H9 (cell line): Measurements from ENCODE around the gene TMEM178B. TPM values are rescaled to one million over a fixed set of nuclear protein-coding genes. Genes with fewer than 3 reads are reported as not detected.

Experiments used
- DNase-seq: peaks from one replicate; pipeline ENCODE4 v3.0.0-alpha.2; 2017
- H2AFZ ChIP-seq: one replicate; pipeline ENCODE4 v1.6.1; 2013; ENCODE audit warnings: mild to moderate bottlenecking, low read length, control low read depth, moderate library complexity
- H2AK5ac ChIP-seq: 2 replicates; pipeline ENCODE4 v1.6.1; 2013; ENCODE audit warnings: low read length, control low read depth, mixed read lengths; ENCODE audit not compliant: insufficient read length
- H2BK120ac ChIP-seq: one replicate; pipeline ENCODE4 v1.6.1; 2013; ENCODE audit warnings: low read depth, mild to moderate bottlenecking, low read length, control low read depth, inconsistent platforms; ENCODE audit not compliant: poor library complexity, severe bottlenecking
- H2BK12ac ChIP-seq: 2 replicates; pipeline ENCODE4 v1.6.1; 2013; ENCODE audit warnings: low read length, control low read depth, mixed read lengths, low read depth; ENCODE audit not compliant: insufficient read length
- H2BK15ac ChIP-seq: 2 replicates; pipeline ENCODE4 v1.6.1; 2013; ENCODE audit warnings: low read depth, low read length, control low read depth
- H2BK20ac ChIP-seq: one replicate; pipeline ENCODE4 v1.6.1; 2013; ENCODE audit warnings: low read depth, mild to moderate bottlenecking, low read length, control low read depth, inconsistent platforms; ENCODE audit not compliant: poor library complexity, severe bottlenecking
- H2BK5ac ChIP-seq: 2 replicates; pipeline ENCODE4 v1.6.1; 2013; ENCODE audit warnings: low read length, control low read depth, mixed read lengths; ENCODE audit not compliant: insufficient read length
- H3K14ac ChIP-seq: 2 replicates; pipeline ENCODE4 v1.6.1; 2013; ENCODE audit warnings: low read length, control low read depth; ENCODE audit not compliant: insufficient read depth
- H3K18ac ChIP-seq: 2 replicates; pipeline ENCODE4 v1.6.1; 2013; ENCODE audit warnings: low read depth, mild to moderate bottlenecking, mixed read lengths, low read length, control low read depth; ENCODE audit not compliant: insufficient read length
- H3K23ac ChIP-seq: 2 replicates; pipeline ENCODE4 v1.6.1; 2013; ENCODE audit warnings: low read length, control low read depth, mixed read lengths, low read depth; ENCODE audit not compliant: insufficient read length
- H3K23me2 ChIP-seq: 2 replicates; pipeline ENCODE4 v1.6.1; 2013; ENCODE audit warnings: low read depth, mild to moderate bottlenecking, mixed read lengths, low read length, control low read depth; ENCODE audit not compliant: insufficient read length, poor library complexity, severe bottlenecking
- H3K27ac ChIP-seq: 2 replicates; pipeline ENCODE4 v1.5.1; 2013; ENCODE audit warnings: low read length, control low read depth, mixed read lengths, low read depth; ENCODE audit not compliant: insufficient read length
- H3K27me3 ChIP-seq: 2 replicates; pipeline ENCODE4 v1.6.1; 2013; ENCODE audit warnings: low read length, control low read depth, inconsistent platforms; ENCODE audit not compliant: insufficient read depth
- H3K4ac ChIP-seq: 2 replicates; pipeline ENCODE4 v1.6.1; 2013; ENCODE audit warnings: low read depth, mild to moderate bottlenecking, control low read depth, inconsistent platforms, low read length, moderate library complexity
- H3K4me1 ChIP-seq: 2 replicates; pipeline ENCODE4 v1.6.1; 2013; ENCODE audit warnings: low read length, control low read depth, inconsistent platforms; ENCODE audit not compliant: insufficient read depth
- H3K4me2 ChIP-seq: 2 replicates; pipeline ENCODE4 v1.6.1; 2013; ENCODE audit warnings: low read length, control low read depth, mixed read lengths; ENCODE audit not compliant: insufficient read length, insufficient read depth
- H3K56ac ChIP-seq: 2 replicates; pipeline ENCODE4 v1.6.1; 2013; ENCODE audit warnings: low read depth, mild to moderate bottlenecking, mixed read lengths, low read length, control low read depth; ENCODE audit not compliant: insufficient read length
- H3K79me1 ChIP-seq: 2 replicates; pipeline ENCODE4 v1.6.1; 2013; ENCODE audit warnings: low read depth, mild to moderate bottlenecking, moderate library complexity, low read length, control low read depth, inconsistent platforms; ENCODE audit not compliant: insufficient read depth, poor library complexity, severe bottlenecking
- H3K79me2 ChIP-seq: 2 replicates; pipeline ENCODE4 v1.6.1; 2013; ENCODE audit warnings: low read length, control low read depth, inconsistent platforms; ENCODE audit not compliant: insufficient read depth
- H3K9ac ChIP-seq: 2 replicates; pipeline ENCODE4 v1.6.1; 2013; ENCODE audit warnings: low read length, control low read depth, mixed read lengths; ENCODE audit not compliant: insufficient read length; ENCODE audit errors: extremely low read depth
- H3K9me3 ChIP-seq: one replicate; pipeline ENCODE4 v1.6.1; 2013; ENCODE audit warnings: low read depth, low read length, inconsistent platforms; ENCODE audit not compliant: control insufficient read depth
- H3T11ph ChIP-seq: one replicate; pipeline ENCODE4 v1.6.1; 2013; ENCODE audit warnings: mild to moderate bottlenecking, low read length, control low read depth, inconsistent platforms
- H4K20me1 ChIP-seq: one replicate; pipeline ENCODE4 v1.6.1; 2013; ENCODE audit not compliant: control insufficient read depth, insufficient read length, insufficient read depth
- H4K5ac ChIP-seq: 2 replicates; pipeline ENCODE4 v1.6.1; 2013; ENCODE audit warnings: low read depth, mild to moderate bottlenecking, mixed read lengths, low read length, control low read depth; ENCODE audit not compliant: insufficient read length
- H4K8ac ChIP-seq: replicated peaks from 2 replicates; pipeline ENCODE4 v1.6.1; 2013; ENCODE audit warnings: low read length, control low read depth, mixed read lengths, low read depth; ENCODE audit not compliant: insufficient read length
- H4K91ac ChIP-seq: 2 replicates; pipeline ENCODE4 v1.6.1; 2013; ENCODE audit warnings: low read depth, mild to moderate bottlenecking, moderate library complexity, mixed read lengths, low read length, control low read depth; ENCODE audit not compliant: insufficient read length
- H3K27ac Mint-ChIP-seq, 3 experiments: 2 replicates in 2 of 3; 3 replicates in 1 of 3; pipeline ENCODE4 v1.8.0; 2020 to 2021; ENCODE audit warnings: mixed read lengths in 3 of 3, mild to moderate bottlenecking in 1 of 3, moderate library complexity in 1 of 3
- H3K27me3 Mint-ChIP-seq: 2 replicates; pipeline ENCODE4 v1.8.0; 2021; ENCODE audit warnings: low read depth, mild to moderate bottlenecking, moderate library complexity, mixed read lengths
- H3K36me3 Mint-ChIP-seq, 3 experiments: 2 replicates in 2 of 3; 3 replicates in 1 of 3; pipeline ENCODE4 v1.8.0; 2020 to 2021; ENCODE audit warnings: low read depth in 3 of 3, mixed read lengths in 3 of 3; ENCODE audit not compliant: insufficient read depth in 1 of 3
- H3K4me1 Mint-ChIP-seq, 2 experiments: 2 replicates each; pipeline ENCODE4 v1.8.0; 2020; ENCODE audit warnings: mixed read lengths in 2 of 2
- H3K4me3 Mint-ChIP-seq, 2 experiments: 2 replicates in 1 of 2; 3 replicates in 1 of 2; pipeline ENCODE4 v1.8.0; 2020 to 2021; ENCODE audit warnings: mild to moderate bottlenecking in 2 of 2, mixed read lengths in 2 of 2, moderate library complexity in 1 of 2
- H3K9me3 Mint-ChIP-seq, 2 experiments: 2 replicates in 1 of 2; 3 replicates in 1 of 2; pipeline ENCODE4 v1.8.0; 2020; ENCODE audit warnings: mild to moderate bottlenecking in 2 of 2, mixed read lengths in 2 of 2, moderate library complexity in 1 of 2
- WGBS: extraction: QIAGEN DNeasy Blood & Tissue Kit; methylation state at CpG from one replicate; pipeline ENCODE4 v1.1.7; 2013; ENCODE audit warnings: missing lambda C conversion rate, low lambda C conversion rate, mixed read lengths; ENCODE audit not compliant: insufficient read length; ENCODE audit errors: extremely low coverage; 5-methylcytosine and 5-hydroxymethylcytosine counted together
- total RNA-seq: library from RNA; stranded (reverse); gene quantifications from 2 replicates; pipeline ENCODE4 v1.2.1, GENCODE V29; 2021
- TF ChIP-seq, protein P1 (sequence below): fragments of 200-600 bp; sonication (generic); conservative IDR thresholded peaks from 3 replicates; pipeline ENCODE4 v1.8.0; 2021; ENCODE audit warnings: antibody characterized with exemption, mild to moderate bottlenecking

TMEM178B gene
- total RNA-seq, 1 experiment from 2014 or later: 11.3 TPM

- H3K27me3 Mint-ChIP-seq: no peaks in the 10 kb centered on the region
- Histone ChIP-seq H3K18ac (no peak overlapping the region), H2AK5ac (no peak overlapping the region), H3K27me3 (no peaks in the 10 kb centered on the region), H3K4ac (no peak overlapping the region), H4K8ac (no peak overlapping the region), H3K79me1 (peaks cover 4% of the 10 kb centered on the region), H3K56ac (no peak overlapping the region), H2BK120ac (no peak overlapping the region), H3K23ac (no peak overlapping the region), H3K23me2 (no peaks in the 10 kb centered on the region), H3K4me2 (no peak overlapping the region), H3K14ac (no peak overlapping the region), H3K27ac (no peak overlapping the region), H2BK5ac (no peak overlapping the region), H2BK15ac (no peak overlapping the region), H3T11ph (no peak overlapping the region), H4K20me1 (no peaks in the 10 kb centered on the region), H3K9ac (no peak overlapping the region), H3K79me2 (peaks cover 3% of the 10 kb centered on the region; the same call in 1 of the 2 replicates), H4K91ac (no peak overlapping the region), H4K5ac (no peak overlapping the region), H3K4me1 (no peaks in the 10 kb centered on the region), H3K9me3 (no peaks in the 10 kb centered on the region), H2BK12ac (no peak overlapping the region), H2BK20ac (no peak overlapping the region), H2AFZ (no peak overlapping the region)
- H3K36me3 Mint-ChIP-seq: no peaks in the 10 kb centered on the region
- TF ChIP-seq, protein P1, sequence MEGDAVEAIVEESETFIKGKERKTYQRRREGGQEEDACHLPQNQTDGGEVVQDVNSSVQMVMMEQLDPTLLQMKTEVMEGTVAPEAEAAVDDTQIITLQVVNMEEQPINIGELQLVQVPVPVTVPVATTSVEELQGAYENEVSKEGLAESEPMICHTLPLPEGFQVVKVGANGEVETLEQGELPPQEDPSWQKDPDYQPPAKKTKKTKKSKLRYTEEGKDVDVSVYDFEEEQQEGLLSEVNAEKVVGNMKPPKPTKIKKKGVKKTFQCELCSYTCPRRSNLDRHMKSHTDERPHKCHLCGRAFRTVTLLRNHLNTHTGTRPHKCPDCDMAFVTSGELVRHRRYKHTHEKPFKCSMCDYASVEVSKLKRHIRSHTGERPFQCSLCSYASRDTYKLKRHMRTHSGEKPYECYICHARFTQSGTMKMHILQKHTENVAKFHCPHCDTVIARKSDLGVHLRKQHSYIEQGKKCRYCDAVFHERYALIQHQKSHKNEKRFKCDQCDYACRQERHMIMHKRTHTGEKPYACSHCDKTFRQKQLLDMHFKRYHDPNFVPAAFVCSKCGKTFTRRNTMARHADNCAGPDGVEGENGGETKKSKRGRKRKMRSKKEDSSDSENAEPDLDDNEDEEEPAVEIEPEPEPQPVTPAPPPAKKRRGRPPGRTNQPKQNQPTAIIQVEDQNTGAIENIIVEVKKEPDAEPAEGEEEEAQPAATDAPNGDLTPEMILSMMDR: no peak
- H3K9me3 Mint-ChIP-seq: no peaks in the 10 kb centered on the region; a peak in 1 of 5 replicates
- no peak overlapping the region for H3K27ac Mint-ChIP-seq
- peaks cover 3 to 9% of the 10 kb centered on the region in 2 experiments; a peak in 1 of 4 replicates for H3K4me1 Mint-ChIP-seq
- no peak overlapping the region for H3K4me3 Mint-ChIP-seq
- DNase-seq: no peak
- no CpG with 5 or more reads among the region's 4 CpGs for WGBS
These were observed 73.6 kb downstream of the TMEM178B start for GRCh38 chr7:141147482-141147881.
